HCT116 (cell line): ENCODE measurements around the gene TNRC6A. TPM values are rescaled to one million over a fixed set of nuclear protein-coding genes. Genes with fewer than 3 reads are reported as not detected.

Experiments
- ATAC-seq: fragments of 200-7000 bp; cut with Tn5 transposase; 2 replicates; pipeline ENCODE4 v1.9.1; 2020; ENCODE audit warnings: mild to moderate bottlenecking, moderate library complexity
- Bru-seq: library from RNA; stranded (reverse); fragments of 400-500 nt; gene quantifications from one replicate; lab custom pipeline; 2021; lab: Mats Ljungman, UMichigan
- BruChase-seq, 2 experiments: library from RNA; stranded (reverse); fragments of 400-500 nt; gene quantifications; one replicate each; lab custom pipeline; 2021; lab: Mats Ljungman, UMichigan
- BruUV-seq: library from RNA; stranded (reverse); fragments of 400-500 nt; replicated peaks from 2 replicates; lab custom pipeline; 2021; lab: Mats Ljungman, UMichigan
- CTCF ChIA-PET: fragments of 300-600 bp; sonication (Branson Sonifier 250); formaldehyde crosslinking; loops from one replicate; lab custom pipeline; 2021; ENCODE audit warnings: antibody characterized with exemption; lab: Charles Lee
- POLR2A ChIA-PET: fragments of 300-600, 350-600 bp; sonication (Branson Sonifier 250); formaldehyde crosslinking; loops from one replicate; lab custom pipeline; 2021; ENCODE audit warnings: antibody characterized with exemption; lab: Charles Lee
- RAD21 ChIA-PET, 2 experiments: fragments of 300-600 bp; sonication (Branson Sonifier 250); formaldehyde crosslinking; loops; one replicate each; lab custom pipeline; 2023; ENCODE audit warnings: low total read pairs in 2 of 2; ENCODE audit not compliant: uncharacterized antibody in 2 of 2, unreplicated experiment in 2 of 2, low non-redundant PET in 1 of 2; lab: Charles Lee
- DNase-seq: peaks from one replicate; pipeline ENCODE4 v3.0.0-alpha.2; 2010; ENCODE audit warnings: low read depth, low spot score
- H2AFZ ChIP-seq: fragments of 200-600 bp; shearing (Covaris generic), sonication (generic); 2 replicates; pipeline ENCODE4 v1.6.1; 2017; ENCODE audit warnings: low read depth, mixed run types, mixed read lengths, antibody characterized with exemption, low read length; ENCODE audit not compliant: poor library complexity, severe bottlenecking
- H3K27ac ChIP-seq: 2 replicates; pipeline ENCODE4 v1.5.1; 2012; ENCODE audit warnings: low read depth, low read length
- H3K27me3 ChIP-seq: fragments of 200-600 bp; sonication (generic); 2 replicates; pipeline ENCODE4 v1.6.1; 2016; ENCODE audit warnings: mixed run types, low read length, mixed read lengths; ENCODE audit not compliant: insufficient read depth
- H3K36me3 ChIP-seq, 2 experiments: fragments of 200-500 bp in 1 of 2; fragments of 200-600 bp in 1 of 2; sonication (Bioruptor generic) in 1 of 2; sonication (generic) in 1 of 2; 2 replicates each; pipeline versions ENCODE4 v1.5.1 to v1.6.1; 2014 to 2016; ENCODE audit warnings: low read length in 2 of 2, inconsistent platforms in 1 of 2, mixed read lengths in 1 of 2, mixed run types in 1 of 2; ENCODE audit not compliant: insufficient read depth in 2 of 2, control insufficient read depth in 1 of 2
- H3K4me1 ChIP-seq, 2 experiments: fragments of 200-600 bp in 1 of 2; sonication (generic) in 1 of 2; 2 replicates each; pipeline versions ENCODE4 v1.5.1 to v1.6.1; 2012 to 2017; ENCODE audit warnings: low read length in 2 of 2, inconsistent platforms in 1 of 2, mild to moderate bottlenecking in 1 of 2, mixed read lengths in 1 of 2, mixed run types in 1 of 2, moderate library complexity in 1 of 2; ENCODE audit not compliant: insufficient read depth in 2 of 2, control insufficient read depth in 1 of 2
- H3K4me2 ChIP-seq: fragments of 200-600 bp; sonication (generic); 2 replicates; pipeline ENCODE4 v1.6.1; 2017; ENCODE audit warnings: mixed run types, low read length, mixed read lengths
- H3K4me3 ChIP-seq, 2 experiments: fragments of 200-600 bp in 1 of 2; sonication (generic) in 1 of 2; replicated peaks in 1 of 2; 2 replicates each; pipeline ENCODE4 v1.5.1; 2011 to 2016; ENCODE audit warnings: low read length in 2 of 2, control low read depth in 1 of 2, low read depth in 1 of 2, mild to moderate bottlenecking in 1 of 2, mixed read lengths in 1 of 2, mixed run types in 1 of 2
- H3K79me2 ChIP-seq: fragments of 200-600 bp; sonication (generic); 2 replicates; pipeline ENCODE4 v1.6.1; 2017; ENCODE audit warnings: mild to moderate bottlenecking, mixed run types, low read length, moderate library complexity, mixed read lengths; ENCODE audit not compliant: insufficient read depth
- H3K9ac ChIP-seq: fragments of 200-600 bp; sonication (generic); 2 replicates; pipeline ENCODE4 v1.6.1; 2016; ENCODE audit warnings: low read length, mixed read lengths
- H3K9me2 ChIP-seq: fragments of 200-600 bp; sonication (generic), shearing (Covaris generic); 2 replicates; pipeline ENCODE4 v1.6.1; 2017; ENCODE audit warnings: mixed run types, mild to moderate bottlenecking, moderate library complexity; ENCODE audit not compliant: insufficient read depth
- H3K9me3 ChIP-seq, 2 experiments: fragments of 200-500 bp in 1 of 2; fragments of 200-600 bp in 1 of 2; sonication (Bioruptor generic) in 1 of 2; sonication (generic) in 1 of 2; 2 replicates each; pipeline ENCODE4 v1.6.1; 2014 to 2017; ENCODE audit warnings: low read length in 2 of 2, mixed read lengths in 2 of 2, inconsistent platforms in 1 of 2, low read depth in 1 of 2, mild to moderate bottlenecking in 1 of 2, mixed run types in 1 of 2, moderate library complexity in 1 of 2; ENCODE audit not compliant: control insufficient read depth in 1 of 2, insufficient read depth in 1 of 2
- H4K20me1 ChIP-seq: fragments of 200-600 bp; sonication (generic), shearing (Covaris generic); 2 replicates; pipeline ENCODE4 v1.6.1; 2017; ENCODE audit warnings: mixed run types, mild to moderate bottlenecking, moderate library complexity; ENCODE audit not compliant: insufficient read depth
- EGR1 ChIP-seq: IDR thresholded peaks from 2 replicates; pipeline ENCODE4 v1.6.1; 2012; ENCODE audit warnings: low read depth
- EZH2phosphoT487 ChIP-seq: fragments of 200-600 bp; IDR thresholded peaks from 2 replicates; pipeline ENCODE4 v1.6.1; 2018; ENCODE audit warnings: antibody characterized with exemption, borderline replicate concordance
- MAX ChIP-seq: IDR thresholded peaks from 2 replicates; pipeline ENCODE4 v1.6.1; 2012
- POLR2AphosphoS5 ChIP-seq: IDR thresholded peaks from 2 replicates; pipeline ENCODE4 v1.6.1; 2011; ENCODE audit warnings: mild to moderate bottlenecking, low read depth, low read length, moderate library complexity
- RAD21 ChIP-seq: IDR thresholded peaks from 2 replicates; pipeline ENCODE4 v1.6.1; 2012; ENCODE audit warnings: low read depth, mild to moderate bottlenecking
- SIN3A ChIP-seq: IDR thresholded peaks from 2 replicates; pipeline ENCODE4 v1.6.1; 2012; ENCODE audit warnings: low read depth
- TCF7L2 ChIP-seq: IDR thresholded peaks from 2 replicates; pipeline ENCODE4 v1.7.0; 2011; ENCODE audit warnings: borderline replicate concordance, inconsistent platforms; ENCODE audit not compliant: insufficient read depth, insufficient read length; ENCODE audit errors: extremely low read depth
- YY1 ChIP-seq: IDR thresholded peaks from 2 replicates; pipeline ENCODE4 v1.6.1; 2011; ENCODE audit warnings: low read length, low read depth, moderate library complexity, mild to moderate bottlenecking; ENCODE audit not compliant: insufficient replicate concordance; ENCODE audit errors: extremely low read depth
- ZFX ChIP-seq: fragments of 450-650 bp; IDR thresholded peaks from 2 replicates; pipeline ENCODE4 v1.6.1; 2017
- intact Hi-C: fragments of 100-400 bp; cut with micrococcal nuclease; formaldehyde crosslinking; loops from 2 replicates; pipeline ENCODE4 v1.10.0; 2022
- long read RNA-seq: library from polyadenylated mRNA; unstranded; transcript quantifications from one replicate; pipeline ENCODE4 v2.0.0, GENCODE V29; 2021; ENCODE audit not compliant: unreplicated experiment
- polyA plus RNA-seq: library from polyadenylated mRNA; unstranded; fragments of >200 nt; gene quantifications from 2 replicates; pipeline ENCODE4 v1.2.1, GENCODE V29; 2012; ENCODE audit warnings: missing spikeins
- total RNA-seq: library from RNA; stranded (reverse); gene quantifications from one replicate; pipeline ENCODE4 v1.2.1, GENCODE V29; 2021; ENCODE audit not compliant: unreplicated experiment

TNRC6A gene
- total RNA-seq (37.0 TPM), Bru-seq, nascent RNA (percentile 91 among the genes with signal in this experiment), BruChase-seq, experiment 1, labeled RNA remaining after a 6-hour chase (percentile 84 among the genes with signal in this experiment), BruChase-seq, experiment 2, labeled RNA remaining after a 2-hour chase (percentile 95 among the genes with signal in this experiment)
- 13.6 and 14.4 TPM in 2 replicates for polyA plus RNA-seq
- long read RNA-seq, partial matches to known transcripts: 25 of 38 reads
- long read RNA-seq, other reads (novel, unspliced or antisense): 12 of 38 reads

- peak within 1 kb of the TSS; percentile 83 for H3K27ac ChIP-seq
- peak within 1 kb of the TSS; percentile 81 for H3K4me2 ChIP-seq
- intact Hi-C loops: loop anchor here (5.0 kb wide), 1 partner anchor 192 kb away; the partner anchor contains the start of gene RBBP6
- DNase-seq (peak; percentile 62), ATAC-seq (peak; percentile 92)
- peaks cover 45% of the 10 kb centered on the region for H3K79me2 ChIP-seq
- POLR2A ChIA-PET: interaction anchor here (0.5 to 0.9 kb wide), 2 partner anchors 27 to 78 kb away, joined by 3 to 4 read pairs; no protein-coding TSS in a partner anchor
- CTCF ChIA-PET: interaction anchor here (0.9 kb wide), 1 partner anchor 10 kb away, joined by 3 read pairs; no protein-coding TSS in a partner anchor
- peak; percentile 59 for TF ChIP-seq POLR2AphosphoS5
- TF ChIP-seq TCF7L2: no peak
- TF ChIP-seq YY1: peak; percentile 94
- peak; percentile 63 for TF ChIP-seq EGR1
- TF ChIP-seq SIN3A: peak; percentile 49; the same call in 1 of the 2 replicates
- TF ChIP-seq EZH2phosphoT487: no peak
- peak; percentile 65; the same call in 1 of the 2 replicates for TF ChIP-seq MAX
- peak; percentile 93 for TF ChIP-seq ZFX
- TF ChIP-seq RAD21: 0 out of 2 replicates have a peak, but pooled peaks have one; percentile 2
- peaks cover 8% of the 10 kb centered on the region; the same call in 1 of the 2 replicates for H4K20me1 ChIP-seq
- peak within 1 kb of the TSS; percentile 70 for H2AFZ ChIP-seq
- H3K36me3 ChIP-seq: peaks cover 2 to 17% of the 10 kb centered on the region in 2 experiments; a peak in 1 of 4 replicates
- H3K4me1 ChIP-seq: peaks cover 10 to 15% of the 10 kb centered on the region in 2 experiments
- no TSS peak for BruUV-seq
- RAD21 ChIA-PET: no interaction called here
- H3K9me2 ChIP-seq: no peaks in the 10 kb centered on the region
- H3K9ac ChIP-seq: peak within 1 kb of the TSS; percentile 76
- no peaks in the 10 kb centered on the region for H3K27me3 ChIP-seq
- H3K9me3 ChIP-seq: no peaks in the 10 kb centered on the region
- H3K4me3 ChIP-seq: peak within 1 kb of the TSS; percentile 77 to 92
Measured at GRCh38 chr16:24729243-24729950, at the start of gene TNRC6A. TSS of gene TNRC6A (plus strand) at chr16:24729651. CDS start at chr16:24729842, 191 bp downstream.
